ENCODE results near the gene DTD1. TPM values are rescaled to one million over a fixed set of nuclear protein-coding genes. Genes with fewer than 3 reads are reported as not detected.

Gene DTD1
- total RNA-seq, 3 donors from 2014 or later (not counting 1 experiment from before 2014, with no cell fraction given) = 23.4 to 28.4 (median 24.1) TPM

DNA sequence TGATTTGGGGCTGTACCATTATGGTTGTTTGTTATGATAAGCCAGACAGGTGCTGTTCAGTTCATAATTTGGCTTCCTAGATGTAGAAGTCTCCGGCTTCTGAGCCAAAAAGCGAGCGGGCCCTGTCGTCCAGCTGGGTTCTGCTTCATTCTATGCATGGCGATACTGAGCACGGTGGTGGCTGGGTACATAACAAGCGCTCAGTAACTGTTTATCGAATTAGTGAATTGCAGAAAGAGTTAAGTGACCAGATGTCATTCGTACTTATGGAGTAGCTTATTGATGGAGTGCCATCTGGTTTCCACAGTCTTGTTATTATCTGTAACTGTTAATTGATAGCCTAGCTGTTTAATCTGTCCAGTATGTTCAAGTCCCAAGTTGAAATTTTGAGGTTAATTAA lies 85.0 kb downstream of the DTD1 start:
- Histone ChIP-seq H3K4me1 (ENCODE audit: control insufficient read depth, insufficient read depth, low read length) (no peaks in the 10 kb centered on the region), H3K36me3 (ENCODE audit: control insufficient read depth, insufficient read depth, low read length) (no peaks in the 10 kb centered on the region), H3K27me3 (ENCODE audit: control insufficient read depth, insufficient read depth, low read length) (no peaks in the 10 kb centered on the region), H3K9me3 (ENCODE audit: control insufficient read depth, insufficient read depth, low read length) (no peaks in the 10 kb centered on the region), H3K27ac (ENCODE audit: low read length) (no peak overlapping the region), H3K4me3 (ENCODE audit: low read length) (no peak overlapping the region)
- Mint-ChIP-seq H3K27me3 (ENCODE audit: low read depth in 2 of 2) (no peaks in the 10 kb centered on the region), H3K4me3 (no peak overlapping the region), H3K27ac (no peak overlapping the region), H3K36me3 (no peaks in the 10 kb centered on the region), H3K4me1 (peaks cover 4 to 6% of the 10 kb centered on the region in 2 donors), H3K9me3 (no peaks in the 10 kb centered on the region)
- intact Hi-C loops (cut with micrococcal nuclease) = no loop called here
- WGBS (ENCODE audit: insufficient coverage) = 97% methylated on average over 9 of the region's 9 CpGs
- TF ChIP-seq, protein P1, sequence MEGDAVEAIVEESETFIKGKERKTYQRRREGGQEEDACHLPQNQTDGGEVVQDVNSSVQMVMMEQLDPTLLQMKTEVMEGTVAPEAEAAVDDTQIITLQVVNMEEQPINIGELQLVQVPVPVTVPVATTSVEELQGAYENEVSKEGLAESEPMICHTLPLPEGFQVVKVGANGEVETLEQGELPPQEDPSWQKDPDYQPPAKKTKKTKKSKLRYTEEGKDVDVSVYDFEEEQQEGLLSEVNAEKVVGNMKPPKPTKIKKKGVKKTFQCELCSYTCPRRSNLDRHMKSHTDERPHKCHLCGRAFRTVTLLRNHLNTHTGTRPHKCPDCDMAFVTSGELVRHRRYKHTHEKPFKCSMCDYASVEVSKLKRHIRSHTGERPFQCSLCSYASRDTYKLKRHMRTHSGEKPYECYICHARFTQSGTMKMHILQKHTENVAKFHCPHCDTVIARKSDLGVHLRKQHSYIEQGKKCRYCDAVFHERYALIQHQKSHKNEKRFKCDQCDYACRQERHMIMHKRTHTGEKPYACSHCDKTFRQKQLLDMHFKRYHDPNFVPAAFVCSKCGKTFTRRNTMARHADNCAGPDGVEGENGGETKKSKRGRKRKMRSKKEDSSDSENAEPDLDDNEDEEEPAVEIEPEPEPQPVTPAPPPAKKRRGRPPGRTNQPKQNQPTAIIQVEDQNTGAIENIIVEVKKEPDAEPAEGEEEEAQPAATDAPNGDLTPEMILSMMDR (IDR thresholded peaks at IDR 0.05) = no peak
- DNase-seq = no peak
- no peak for ATAC-seq

DNA sequence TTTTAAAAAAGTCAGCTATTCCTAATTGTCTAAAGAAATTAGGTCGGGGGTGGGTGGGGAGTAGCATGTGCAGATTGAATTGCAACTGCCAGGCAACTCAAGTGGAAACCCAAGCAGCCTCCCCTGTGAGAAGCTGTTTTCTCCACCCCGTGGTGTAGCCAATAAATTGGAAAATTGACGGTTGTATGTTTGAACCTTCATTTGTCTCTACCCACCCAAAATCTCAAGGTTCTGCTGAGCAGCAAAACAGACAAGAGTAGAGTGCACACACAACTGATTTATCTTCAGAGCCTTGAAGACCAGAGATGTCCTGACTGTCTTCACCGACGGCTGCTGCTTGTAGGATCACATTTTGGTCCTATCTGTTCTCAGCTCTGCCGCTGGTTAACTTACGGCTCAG lies 88.5 kb downstream of the DTD1 start:
- Histone ChIP-seq H3K9me3 (ENCODE audit: control insufficient read depth, insufficient read depth, low read length) (no peaks in the 10 kb centered on the region), H3K27me3 (ENCODE audit: control insufficient read depth, insufficient read depth, low read length) (no peaks in the 10 kb centered on the region), H3K4me3 (ENCODE audit: low read length) (no peak overlapping the region), H3K4me1 (ENCODE audit: control insufficient read depth, insufficient read depth, low read length) (peaks cover 4% of the 10 kb centered on the region), H3K27ac (ENCODE audit: low read length) (no peak overlapping the region), H3K36me3 (ENCODE audit: control insufficient read depth, insufficient read depth, low read length) (no peaks in the 10 kb centered on the region)
- TF ChIP-seq, protein P1 (IDR thresholded peaks at IDR 0.05) = no peak
- DNase-seq = no peak
- H3K9me3 Mint-ChIP-seq = no peaks in the 10 kb centered on the region
- no peak overlapping the region for H3K27ac Mint-ChIP-seq
- no peaks in the 10 kb centered on the region for H3K36me3 Mint-ChIP-seq
- H3K27me3 Mint-ChIP-seq (ENCODE audit: low read depth in 2 of 2) = no peaks in the 10 kb centered on the region
- peaks cover 19 to 23% of the 10 kb centered on the region in 2 donors for H3K4me1 Mint-ChIP-seq
- no peak overlapping the region for H3K4me3 Mint-ChIP-seq
- intact Hi-C loops (cut with micrococcal nuclease) = no loop called here
- WGBS (ENCODE audit: insufficient coverage) = 94% methylated on average over 7 of the region's 7 CpGs
- ATAC-seq = no peak

DNA sequence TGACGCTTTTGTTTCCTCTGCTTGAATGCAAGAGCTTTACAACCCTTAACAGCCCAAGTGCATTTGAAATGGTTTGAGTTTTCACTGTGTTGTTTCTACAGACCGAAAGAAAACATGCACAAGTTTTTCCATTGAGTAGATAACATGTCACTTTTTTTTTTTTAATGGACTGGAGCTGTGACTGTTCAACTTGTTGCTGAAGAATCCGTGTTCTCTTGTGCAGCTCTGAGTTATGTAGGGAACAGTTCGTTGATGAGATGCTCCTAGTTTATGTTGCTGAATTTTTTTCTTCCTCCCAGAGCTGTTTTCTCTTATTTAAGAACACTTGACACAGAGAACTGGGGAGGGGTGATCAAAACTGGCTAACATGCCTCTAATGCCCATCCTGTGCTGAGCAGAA lies 89.3 kb downstream of the DTD1 start:
- no peak overlapping the region for H3K27ac ChIP-seq (ENCODE audit: low read length)
- H3K4me1 ChIP-seq (ENCODE audit: control insufficient read depth, insufficient read depth, low read length) = peaks cover 4% of the 10 kb centered on the region
- intact Hi-C loops (cut with micrococcal nuclease) = no loop called here
- no peak overlapping the region for H3K4me3 ChIP-seq (ENCODE audit: low read length)
- Mint-ChIP-seq H3K27me3 (ENCODE audit: low read depth in 2 of 2) (no peaks in the 10 kb centered on the region), H3K4me1 (peaks cover 19 to 25% of the 10 kb centered on the region in 2 donors), H3K27ac (no peak overlapping the region), H3K9me3 (no peaks in the 10 kb centered on the region), H3K36me3 (no peaks in the 10 kb centered on the region), H3K4me3 (no peak overlapping the region)
- no peaks in the 10 kb centered on the region for H3K9me3 ChIP-seq (ENCODE audit: control insufficient read depth, insufficient read depth, low read length)
- 88% methylated on average over 2 of the region's 4 CpGs for WGBS (ENCODE audit: insufficient coverage)
- TF ChIP-seq, protein P1 (IDR thresholded peaks at IDR 0.05) = no peak
- H3K27me3 ChIP-seq (ENCODE audit: control insufficient read depth, insufficient read depth, low read length) = no peaks in the 10 kb centered on the region
- H3K36me3 ChIP-seq (ENCODE audit: control insufficient read depth, insufficient read depth, low read length) = no peaks in the 10 kb centered on the region
- no peak for ATAC-seq
- DNase-seq = no peak
